Amygdala (tissue), 56 donors: ENCODE measurements around the gene ADTRP.

Source experiments
- DNase-seq, 56 donors: peaks; one replicate each; lab custom pipeline; 2025; lab: John Stamatoyannopoulos, UW

Gene ADTRP, protein sequence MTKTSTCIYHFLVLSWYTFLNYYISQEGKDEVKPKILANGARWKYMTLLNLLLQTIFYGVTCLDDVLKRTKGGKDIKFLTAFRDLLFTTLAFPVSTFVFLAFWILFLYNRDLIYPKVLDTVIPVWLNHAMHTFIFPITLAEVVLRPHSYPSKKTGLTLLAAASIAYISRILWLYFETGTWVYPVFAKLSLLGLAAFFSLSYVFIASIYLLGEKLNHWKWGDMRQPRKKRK

DNA sequence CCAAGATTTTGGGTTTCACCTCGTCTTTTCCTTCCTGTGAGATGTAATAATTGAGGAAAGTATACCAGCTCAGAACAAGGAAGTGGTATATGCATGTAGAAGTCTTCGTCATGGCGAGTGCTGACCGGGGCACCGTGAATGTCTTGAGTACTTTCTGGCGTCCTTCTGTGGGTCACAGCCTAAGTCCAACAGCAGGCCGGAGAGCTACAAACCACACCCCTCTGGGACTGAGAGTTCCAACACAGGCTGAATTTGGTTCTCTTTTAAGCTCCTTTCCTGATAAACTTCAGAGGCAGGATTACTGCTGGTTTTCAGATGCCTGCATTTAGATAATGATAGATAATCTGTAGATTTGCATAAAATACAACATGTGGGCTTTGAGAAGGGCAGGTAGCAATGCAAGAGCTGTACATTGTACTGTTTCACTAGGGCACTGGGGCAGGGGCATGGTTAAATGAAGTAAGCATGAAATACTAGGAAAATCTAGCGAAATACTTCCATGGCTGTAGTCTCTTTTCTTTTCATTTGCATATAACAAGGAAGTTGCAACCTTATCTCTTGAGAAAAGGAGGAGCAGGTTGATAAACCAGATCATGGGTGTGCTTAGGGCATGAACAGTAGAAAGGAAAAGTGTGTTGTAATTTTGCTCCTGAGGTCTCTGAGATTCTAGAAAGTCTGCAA, at the start of gene ADTRP:
TSS of gene ADTRP (minus strand) at position 156 of the 681 bp plus-strand sequence. CDS start at position 112, 44 bp downstream.
- peak in 1 of 56 donors; percentile 2 for DNase-seq

DNA sequence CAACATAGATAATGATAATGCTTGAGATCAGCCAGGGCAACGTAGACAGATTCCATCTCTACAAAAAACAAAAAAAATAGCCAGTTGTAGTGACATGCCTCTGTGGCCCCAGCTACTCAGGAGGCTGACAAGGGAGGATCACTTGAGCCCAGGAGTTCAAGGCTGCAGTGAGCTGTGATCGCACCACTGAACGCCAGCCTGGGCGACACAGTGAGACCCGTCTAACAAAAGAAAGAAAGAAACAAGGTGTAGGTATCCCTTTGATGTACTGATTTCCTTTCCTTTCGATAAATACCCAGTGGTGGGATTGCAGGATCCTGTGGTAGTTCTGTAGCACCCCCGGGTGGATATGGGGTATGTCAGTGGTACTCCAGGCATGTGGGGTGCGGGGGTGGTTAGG, 48.2 kb upstream of the ADTRP start:
- no peak for DNase-seq

DNA sequence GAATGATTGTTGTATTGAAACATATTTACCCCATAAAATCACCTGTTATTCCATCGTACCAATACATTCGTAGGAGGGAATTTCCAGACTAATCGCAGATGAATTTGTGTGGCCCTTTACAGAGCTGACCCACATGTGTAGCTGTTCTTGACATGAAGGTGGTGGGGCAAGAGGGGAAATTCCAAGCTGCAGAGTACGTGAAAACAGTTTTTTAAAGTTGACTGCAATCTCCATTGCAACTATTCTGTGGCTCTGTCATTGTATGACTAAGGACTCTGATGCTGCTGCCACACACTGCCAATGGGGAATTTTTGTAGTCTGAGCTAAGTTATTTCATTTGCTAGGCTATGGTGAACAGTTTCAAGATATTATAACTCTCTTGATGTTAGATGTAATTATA, 46.4 kb upstream of the ADTRP start:
- no peak for DNase-seq

DNA sequence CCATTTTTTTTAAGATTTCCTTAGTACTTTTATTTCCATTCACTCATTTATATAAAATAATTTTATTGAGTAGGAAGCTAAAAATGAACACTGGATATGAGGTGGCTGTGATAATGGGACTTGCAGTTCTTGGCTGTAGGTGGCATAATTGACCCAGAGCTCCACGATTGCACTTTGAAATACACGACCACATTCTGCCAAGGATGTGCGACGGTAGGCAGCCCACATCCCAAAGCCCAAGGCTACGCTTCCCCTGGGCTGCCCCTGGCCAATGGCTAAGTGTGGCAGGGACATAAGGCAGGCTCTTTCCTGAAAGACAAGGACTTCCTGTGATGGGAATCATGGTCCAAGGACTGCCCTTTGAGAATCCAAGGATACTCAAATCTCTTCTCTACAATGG, 43.7 kb upstream of the ADTRP start:
- no peak for DNase-seq

DNA sequence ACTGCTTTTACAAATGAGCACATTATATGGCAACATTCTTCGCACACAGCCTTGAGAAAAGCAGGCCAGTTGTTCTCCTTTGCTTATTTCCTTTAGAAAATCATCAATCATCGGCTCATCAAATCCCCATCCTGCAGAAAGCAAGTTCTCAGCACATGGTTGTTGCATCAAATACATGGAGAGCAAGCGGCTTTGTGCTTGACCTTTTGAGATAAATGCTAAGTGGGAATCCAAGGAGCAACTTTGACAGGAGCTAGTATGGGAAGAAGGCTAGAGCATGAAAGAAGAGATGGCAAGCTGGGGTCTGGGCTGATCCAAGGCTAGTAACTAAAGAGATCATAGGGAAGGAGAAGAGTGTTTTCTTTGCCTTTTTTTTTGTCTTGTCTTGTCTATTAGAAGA, 43.2 kb upstream of the ADTRP start:
- DNase-seq: no peak

DNA sequence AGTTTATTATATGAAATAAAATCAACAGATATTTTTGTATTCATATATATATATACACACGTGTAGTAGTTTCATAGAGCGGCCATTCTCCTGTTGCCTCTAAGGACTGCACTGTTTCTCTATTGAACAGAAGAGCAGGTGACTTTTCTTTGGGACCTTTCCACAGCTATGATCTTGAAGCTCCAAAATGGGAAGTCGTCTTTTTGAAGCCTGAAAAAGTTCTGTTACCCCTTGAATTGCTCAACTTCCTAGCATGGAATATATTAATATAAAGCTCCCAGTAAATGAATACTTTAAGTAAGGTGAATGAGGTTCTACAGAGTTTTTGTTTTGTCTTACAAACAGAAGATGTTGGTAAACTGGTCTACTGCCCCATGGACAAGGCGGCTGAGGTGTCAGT, 42.2 kb upstream of the ADTRP start:
- no peak for DNase-seq

DNA sequence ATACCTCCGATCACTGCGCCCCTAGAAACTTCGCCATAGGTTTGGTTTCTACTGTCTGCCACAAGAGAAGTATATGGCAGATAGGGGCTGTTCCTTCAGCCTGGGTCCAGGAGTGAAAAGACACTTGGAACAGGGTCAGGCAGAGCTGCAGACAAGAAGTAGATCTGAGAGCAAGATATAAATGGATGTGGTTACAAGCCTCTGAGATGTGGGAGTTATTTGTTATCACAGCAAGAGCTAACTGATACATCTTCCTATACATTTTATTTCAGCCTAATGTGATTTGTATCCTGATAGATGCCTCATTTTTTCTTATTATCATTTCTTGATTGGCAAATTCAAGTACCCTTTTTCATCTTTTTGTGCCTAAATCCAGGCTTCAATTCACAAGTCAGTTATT, 40.9 kb upstream of the ADTRP start:
- no peak for DNase-seq

DNA sequence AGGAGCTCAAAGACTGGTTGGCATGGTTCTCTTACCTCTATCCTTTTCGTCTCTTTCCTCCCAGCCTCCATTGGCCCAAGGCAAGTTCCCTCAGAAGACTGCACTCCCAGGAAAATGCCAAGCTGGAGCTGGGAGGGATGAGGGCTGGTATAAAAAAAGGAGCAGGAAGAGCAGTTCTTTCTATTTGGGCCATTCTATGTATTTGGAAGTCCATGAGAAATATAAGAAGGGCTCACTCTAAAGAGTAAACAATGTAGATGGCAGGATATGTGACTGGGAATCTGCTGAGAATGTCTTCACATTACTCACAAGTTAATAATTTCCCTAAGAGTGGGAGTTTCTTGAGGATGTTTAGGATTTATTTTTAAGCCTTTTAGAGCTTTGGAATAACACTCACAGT, 36.6 kb upstream of the ADTRP start:
- DNase-seq: no peak

DNA sequence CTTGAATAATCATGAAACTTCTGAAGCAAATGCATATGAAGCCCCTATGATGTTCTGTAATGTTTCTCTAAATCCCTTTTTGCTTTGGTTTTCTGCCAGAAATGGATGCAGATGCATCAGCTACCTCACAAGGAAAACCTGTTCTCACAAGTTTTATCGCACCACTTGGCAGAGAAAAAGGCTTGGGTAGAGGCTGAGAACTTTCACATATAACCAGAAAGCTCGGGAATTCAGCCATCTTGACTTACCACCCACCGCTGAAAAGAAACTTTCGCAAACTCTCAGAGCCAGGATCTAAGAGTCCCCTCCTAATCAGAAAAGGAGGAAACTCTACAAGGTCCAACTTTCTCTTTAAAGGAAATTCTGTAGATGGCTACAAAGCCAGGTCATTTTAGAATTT, 36.2 kb upstream of the ADTRP start:
- no peak for DNase-seq

DNA sequence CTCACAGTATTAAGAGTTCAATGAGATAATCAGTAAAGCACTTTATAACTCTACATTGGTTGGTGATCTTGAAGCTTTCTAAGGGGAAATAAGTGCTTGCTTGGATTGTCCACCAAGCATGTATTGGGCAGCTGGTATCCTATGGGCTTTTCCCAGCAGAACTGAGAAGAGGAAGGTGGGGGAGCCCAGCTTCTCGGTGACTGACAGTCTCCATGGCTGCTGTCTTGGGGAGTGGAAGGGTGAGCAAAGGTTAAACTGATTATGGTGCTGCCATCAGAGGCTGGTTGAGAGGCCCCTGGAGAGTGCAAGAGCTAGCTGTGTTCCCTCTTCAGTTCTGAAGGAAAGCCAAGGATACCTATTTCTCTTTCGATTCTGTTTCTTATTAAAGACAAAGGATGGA, 35.5 kb upstream of the ADTRP start:
- DNase-seq: no peak

DNA sequence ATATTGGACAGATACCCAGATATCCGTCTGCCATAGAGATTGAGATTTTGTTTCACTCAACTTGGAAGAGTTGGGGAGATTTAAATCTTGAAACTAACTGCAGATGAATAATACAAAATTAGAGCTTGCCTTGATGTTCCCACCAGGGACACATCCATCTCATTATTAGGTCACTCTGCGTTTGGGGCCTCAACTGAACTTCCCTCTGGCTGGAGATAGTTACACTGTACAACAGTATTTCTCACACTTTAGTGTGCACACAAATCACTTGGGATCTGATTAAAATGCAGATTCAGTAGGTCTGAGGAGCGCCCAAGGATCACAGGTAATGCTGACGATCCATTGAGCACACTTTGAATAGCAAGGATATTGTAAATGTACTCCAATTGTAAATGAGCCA, 35.0 kb upstream of the ADTRP start:
- DNase-seq: no peak

DNA sequence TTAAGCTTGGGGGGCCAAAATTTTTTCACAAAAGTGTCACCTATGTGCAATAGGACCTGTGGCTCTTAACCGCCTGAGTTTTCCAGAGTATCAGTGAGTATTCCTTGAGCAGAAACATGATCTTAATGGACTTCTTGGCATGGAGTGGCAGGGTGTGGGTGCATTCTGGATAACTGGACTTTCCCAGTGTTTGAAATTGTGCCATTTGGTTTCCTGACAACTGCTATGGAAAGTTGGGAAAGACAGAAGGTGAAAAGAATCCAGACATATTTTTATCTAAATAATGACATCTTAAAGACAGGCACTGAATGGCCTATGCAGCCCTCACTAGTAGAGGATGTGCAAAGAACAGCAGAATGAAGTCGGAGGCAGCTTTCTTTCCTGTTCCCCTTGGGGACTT, 34.3 kb upstream of the ADTRP start:
- DNase-seq: no peak

DNA sequence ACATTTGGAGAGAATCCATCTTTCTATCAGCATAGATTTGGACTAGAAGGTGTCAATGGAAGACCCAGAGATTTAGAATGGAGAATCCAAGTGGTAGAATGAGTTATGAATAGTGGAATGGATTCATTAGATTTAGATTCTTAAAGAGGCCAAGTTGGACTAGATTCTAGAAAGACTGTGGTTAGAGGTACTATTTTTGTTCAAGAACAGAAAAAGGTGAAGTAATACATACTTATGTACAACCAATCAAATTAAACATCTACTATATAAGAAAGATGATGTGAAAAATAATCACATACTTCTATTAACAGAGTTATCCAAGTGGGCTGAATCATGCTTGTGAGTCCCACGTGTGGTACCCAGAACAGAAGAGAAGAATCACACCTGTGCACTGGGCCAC, 33.8 kb upstream of the ADTRP start:
- DNase-seq: no peak

DNA sequence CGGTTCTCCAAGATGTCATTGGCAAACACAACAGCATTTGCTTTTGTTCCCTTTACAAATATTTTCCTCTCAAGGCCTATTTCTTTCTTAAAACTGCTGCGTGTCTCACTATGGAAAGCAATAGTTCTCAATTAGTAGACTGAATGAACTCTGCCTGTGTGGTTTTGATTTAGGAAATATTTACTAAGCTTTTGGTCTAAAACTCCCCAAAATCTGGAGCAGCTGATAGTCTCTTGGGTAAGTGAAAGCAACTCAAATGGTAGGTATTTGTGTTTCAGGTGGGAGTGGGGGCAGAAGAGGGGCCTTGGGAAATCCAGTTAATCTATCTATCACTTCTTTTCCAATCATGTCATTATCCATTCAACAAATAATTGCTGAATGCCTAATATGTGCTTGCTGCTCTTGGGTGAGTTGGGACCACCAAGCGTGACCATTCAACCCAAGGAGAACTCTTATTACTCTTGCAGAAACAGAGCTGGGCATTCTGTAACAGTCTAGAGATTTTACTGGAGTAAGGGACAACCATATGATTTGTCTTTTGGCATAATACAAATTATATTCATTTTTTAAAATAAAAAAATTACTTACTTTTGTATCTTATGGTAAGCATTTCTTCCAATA, 33.2 kb upstream of the ADTRP start:
- no peak for DNase-seq

DNA sequence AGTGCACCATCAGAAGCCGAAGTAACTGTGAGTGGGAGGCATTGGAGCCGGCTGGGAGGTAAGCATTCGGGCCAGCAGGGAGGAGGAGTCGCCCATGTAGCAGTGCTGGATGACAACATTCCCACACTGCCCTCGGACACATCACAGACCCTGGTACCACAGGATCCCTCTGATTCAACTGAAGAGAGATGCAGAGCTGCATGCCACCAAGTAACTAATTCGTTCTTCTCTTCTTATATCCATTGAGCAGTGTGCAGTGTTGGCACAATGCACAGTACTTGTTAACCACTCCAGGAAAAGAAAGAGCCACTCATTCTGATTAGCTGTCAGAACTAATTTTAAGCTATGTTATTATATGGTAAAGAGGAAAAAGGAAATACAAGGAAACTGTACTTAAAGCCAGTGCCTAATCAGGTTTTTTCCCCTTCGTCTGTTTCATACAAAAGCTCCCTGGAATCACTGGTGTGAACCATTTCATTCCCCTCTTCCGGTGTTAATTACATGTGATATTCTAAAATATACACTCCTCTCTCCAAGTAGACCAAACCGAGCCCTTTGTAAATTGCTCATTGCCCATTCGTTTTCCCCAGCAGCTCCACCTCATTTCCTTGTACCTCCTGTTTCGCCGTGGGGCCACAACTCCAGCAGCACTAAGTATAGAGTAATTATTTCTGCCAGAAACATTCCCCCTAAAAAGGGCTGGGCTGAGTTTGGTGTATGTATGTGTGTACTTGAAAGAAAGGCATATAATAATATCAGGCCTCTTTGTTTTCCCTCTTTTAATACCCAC, 32.4 kb upstream of the ADTRP start:
- peak in 10 of 56 donors; percentile 1 to 31 (median 8) for DNase-seq

DNA sequence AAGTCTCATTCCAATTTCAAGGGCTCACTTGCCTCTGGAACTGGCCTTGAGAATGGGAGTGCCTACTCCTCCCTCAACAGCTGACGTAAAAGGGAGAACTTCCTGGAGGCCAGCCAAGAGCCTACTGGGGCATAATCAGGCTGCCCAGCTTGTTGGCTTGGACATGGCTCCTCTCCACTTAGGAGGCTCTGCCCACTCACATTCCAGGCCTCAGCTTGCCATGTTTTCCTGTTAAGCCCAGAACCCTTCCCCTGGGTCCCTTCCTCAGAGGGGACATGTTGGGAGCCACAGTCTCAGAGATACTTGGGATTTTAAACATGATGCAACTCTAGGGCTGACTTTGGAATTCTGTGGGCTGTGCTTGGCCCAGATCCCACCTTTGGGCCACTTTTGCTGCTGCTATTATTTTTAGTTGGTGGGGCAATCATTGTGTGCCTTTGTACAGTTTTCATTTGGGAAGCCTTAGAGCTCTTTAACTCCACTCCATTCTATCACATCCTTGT, 31.5 kb upstream of the ADTRP start:
- peak in 37 of 56 donors; percentile 3 to 72 (median 31) for DNase-seq

DNA sequence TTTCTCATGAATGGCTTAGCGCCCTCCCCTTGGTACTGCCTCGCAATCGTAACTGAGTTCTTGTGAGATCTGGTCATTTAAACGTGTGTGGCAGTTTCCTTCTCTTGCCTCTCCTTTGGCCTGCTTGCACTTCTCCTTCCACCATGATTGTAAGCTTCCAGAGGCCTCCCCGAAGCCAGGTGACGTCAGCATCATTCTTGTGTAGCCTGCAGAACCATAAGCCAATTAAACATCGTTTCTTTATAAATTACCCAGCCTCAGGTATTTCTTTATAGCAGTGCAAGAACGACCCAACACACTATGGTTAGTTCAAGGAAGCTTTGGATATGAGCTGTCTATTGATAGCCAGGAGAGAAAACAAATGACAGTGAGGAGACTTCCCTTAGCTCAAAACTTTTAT, 29.5 kb upstream of the ADTRP start:
- no peak for DNase-seq

DNA sequence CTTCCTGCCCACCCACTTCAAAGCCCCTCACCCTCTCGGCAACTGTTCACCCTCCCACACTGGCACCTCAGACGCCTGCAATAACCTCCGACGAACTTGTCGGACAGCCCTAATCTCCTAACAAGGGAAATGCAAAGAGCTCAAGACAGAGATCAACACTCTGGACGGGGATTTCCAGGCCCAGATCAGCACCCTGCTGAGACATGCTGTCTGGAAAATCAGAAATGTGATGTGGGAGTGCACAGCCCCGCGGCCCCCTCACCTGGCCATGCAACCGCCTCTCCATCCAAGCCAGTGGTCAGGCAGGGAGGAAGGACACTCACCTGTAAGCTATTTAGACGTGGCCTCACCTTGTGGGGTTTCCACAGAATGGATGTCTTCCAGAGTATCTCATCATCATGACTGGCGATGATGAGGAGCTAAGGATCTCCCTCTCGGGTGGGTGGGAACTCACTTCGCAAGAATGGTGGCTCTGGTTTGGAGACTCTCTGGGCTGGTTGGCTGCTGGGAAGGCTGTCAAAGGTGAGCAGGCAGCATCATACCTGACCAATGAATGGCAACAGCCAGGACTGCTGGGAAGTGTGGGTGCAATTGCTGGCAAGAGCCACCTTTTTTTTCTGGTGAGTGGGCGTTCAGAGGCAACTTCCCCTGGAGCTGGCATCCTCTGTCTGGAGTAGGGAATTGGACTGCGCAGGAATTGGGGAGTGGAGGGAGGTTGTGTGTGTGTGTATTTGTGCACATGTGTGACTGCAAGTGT, 28.1 kb upstream of the ADTRP start:
- peak in 1 of 56 donors; percentile 8 for DNase-seq

DNA sequence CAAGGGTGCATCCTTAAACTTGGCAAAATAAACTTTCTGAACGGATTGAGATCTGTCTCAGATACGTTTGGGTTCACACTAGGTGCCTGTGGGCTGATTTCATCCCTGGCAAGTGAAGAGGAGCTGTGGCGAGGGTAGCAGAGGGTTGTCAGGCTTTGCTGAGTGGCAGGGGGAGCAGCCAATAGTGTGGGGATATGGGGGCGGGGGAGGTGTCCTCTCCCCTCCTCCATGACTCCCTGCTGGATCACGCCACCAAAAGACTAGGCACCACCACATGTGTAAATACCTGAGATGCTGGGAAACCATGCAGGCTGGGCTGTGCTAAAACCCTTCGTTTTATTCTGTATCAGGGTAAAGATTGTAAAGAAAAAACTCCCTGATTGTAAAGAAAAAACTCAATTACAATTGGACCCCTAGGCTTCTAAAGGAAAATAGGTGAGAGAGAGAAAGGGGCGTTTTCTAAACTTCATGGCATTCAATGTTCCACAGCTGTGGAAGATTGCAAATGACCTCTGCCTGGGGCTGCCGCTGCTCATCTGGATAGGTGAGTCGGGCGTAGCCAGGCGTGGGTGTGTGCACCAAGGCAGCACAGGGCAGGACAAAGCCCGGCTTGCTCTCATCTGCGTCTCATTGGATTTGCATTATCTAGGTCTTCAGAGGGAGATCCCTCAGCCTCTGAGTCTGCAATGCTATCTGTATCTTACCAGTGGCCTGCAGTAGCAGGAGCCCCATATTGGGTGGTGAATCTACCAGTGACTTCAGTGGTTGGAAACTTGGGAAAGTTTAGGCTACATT, 26.9 kb upstream of the ADTRP start:
- DNase-seq: no peak
